HG02973 (cell line): ENCODE data around the gene AK2.
"Not testable (repeated sequence)": the region's sequence is repeated elsewhere in the genome, so short reads cannot be mapped to it uniquely, and the experiment has no call there.

Source experiments
- ATAC-seq: cut with Tn5 transposase; IDR thresholded peaks from one replicate; pipeline ENCODE4 v1.9.1; 2021; ENCODE audit warnings: moderate library complexity; ENCODE audit not compliant: unreplicated experiment

The AK2 gene

DNA sequence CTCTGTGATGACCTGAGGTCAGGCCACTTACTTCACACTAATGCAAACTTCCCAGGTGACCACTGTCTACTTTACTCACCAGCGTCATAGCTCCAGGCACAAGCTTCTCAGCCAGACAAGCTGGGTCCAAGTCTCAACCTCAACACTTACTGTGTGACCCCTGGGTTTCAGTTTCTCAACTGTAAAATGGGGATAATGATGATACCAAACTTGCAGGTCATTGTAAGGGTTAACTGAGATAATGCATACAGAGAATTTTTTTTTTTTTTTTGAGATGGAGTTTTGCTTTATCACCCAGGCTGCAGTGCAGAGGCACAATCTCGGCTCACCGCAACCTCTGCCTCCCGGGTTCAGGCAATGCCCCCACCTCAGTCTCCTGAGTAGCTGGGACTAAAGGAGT is 34.7 kb downstream of the AK2 start:
- ATAC-seq, result no peak

DNA sequence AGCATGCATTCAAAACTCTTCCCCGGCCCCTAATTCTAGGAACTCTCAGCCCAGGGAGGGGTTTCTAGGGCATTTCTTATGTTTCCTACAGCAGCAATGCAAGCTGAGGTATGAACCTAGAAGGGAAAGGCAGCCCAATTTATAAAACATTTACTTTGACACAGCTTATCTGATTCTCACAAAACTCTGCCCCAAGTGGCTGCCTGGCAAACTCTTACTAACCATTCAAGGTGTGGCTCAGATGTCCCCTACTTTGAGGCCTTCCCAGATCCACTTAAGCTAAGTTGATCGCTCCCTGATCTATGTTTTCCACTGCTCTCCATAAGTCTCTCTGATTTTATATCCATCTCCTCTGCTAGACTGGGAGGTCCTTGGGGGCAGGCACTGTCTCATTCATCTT is 35.4 kb downstream of the AK2 start:
- no peak for ATAC-seq

DNA sequence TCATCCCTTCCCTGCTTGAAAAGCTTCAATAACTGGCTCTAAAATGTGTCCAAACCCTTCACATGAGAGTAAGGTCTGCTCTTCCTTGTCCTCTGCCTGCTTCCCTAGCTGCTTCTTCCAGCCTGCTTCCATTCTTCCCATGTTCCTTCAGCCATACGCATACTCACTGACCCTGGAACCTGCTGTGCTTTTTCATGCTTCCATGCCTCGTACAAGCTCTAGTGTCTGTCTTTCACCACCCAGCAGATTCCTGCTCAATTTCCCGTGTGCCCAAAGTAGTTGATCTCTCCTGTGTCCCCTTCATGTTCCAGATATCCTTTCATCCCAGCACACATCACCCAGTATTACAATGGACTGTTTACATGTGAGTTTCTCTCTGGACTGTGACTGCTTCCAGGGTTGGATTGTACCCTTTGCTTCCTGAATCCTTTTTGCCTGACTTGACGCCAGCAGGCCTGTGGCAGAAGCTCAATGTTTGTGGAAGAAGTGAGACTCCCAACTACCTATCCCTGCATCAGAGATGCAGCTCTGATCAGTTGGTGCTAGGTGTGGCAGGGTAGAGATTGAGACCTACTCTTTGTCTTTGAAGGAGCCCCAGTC is 36.2 kb downstream of the AK2 start:
- no peak for ATAC-seq

DNA sequence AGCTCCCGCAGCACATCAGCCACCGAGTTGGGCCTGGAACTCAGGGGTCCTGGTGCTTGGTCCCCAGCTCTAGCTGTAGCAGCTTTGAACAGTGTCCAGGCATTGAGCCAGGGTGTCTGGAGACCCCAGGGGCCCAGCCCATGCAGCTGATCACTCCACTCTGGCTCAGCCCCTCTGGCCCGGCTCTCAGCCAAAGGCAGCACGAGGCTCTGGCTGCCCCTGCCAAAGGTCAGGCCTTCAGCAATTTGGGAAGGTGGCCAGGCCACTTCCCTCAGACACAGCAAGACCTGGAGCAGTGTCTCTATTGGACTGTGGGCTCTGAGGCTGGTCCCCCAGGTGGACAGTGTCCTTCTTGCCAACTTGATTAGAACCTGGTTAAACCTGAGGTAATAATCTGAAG is 37.7 kb downstream of the AK2 start:
- ATAC-seq, result no peak

DNA sequence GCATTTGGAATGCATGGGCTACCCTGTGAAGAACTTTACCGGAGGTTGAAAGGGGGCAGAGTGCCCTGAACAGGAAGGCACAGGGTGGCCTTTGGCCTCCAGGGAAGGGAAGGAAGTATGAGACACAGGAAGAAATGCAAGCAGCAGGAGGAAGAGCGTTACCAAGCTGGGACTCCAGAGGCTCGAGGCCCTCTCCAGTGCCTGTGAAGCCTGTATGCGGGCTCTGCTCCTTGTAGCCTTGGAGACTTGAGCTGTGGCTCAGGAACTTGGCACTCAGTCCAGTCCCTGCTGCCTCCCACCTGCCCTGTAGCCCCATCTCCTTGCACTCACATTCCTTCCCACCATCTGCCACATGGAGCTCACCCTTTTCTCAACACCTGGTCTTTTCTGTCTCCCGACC is 38.6 kb downstream of the AK2 start:
- no peak for ATAC-seq

DNA sequence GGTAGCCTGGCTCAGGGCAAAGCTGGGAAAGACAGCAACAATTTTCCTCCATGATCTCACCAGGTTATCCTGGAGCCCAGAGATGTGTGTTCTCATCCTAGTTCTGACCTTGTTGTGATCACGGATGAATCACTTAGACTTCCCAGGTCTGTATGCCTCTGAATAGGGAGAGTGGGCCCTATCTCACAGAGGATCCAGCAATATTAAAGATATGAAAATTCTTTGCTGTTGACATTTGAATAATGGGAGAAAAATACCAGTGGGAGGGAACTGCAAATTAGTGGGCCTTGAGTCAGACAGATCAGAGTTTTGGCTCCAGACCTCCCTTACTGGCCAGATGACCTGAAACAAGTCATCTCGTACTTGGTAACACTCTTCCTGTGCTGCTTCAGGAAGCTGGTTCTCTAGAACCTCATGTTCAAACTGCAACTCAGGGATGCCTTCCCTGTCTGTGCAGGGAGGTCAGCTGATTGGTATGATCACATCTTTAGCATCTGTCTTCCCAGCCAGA is 39.2 kb downstream of the AK2 start:
- ATAC-seq, result no peak

DNA sequence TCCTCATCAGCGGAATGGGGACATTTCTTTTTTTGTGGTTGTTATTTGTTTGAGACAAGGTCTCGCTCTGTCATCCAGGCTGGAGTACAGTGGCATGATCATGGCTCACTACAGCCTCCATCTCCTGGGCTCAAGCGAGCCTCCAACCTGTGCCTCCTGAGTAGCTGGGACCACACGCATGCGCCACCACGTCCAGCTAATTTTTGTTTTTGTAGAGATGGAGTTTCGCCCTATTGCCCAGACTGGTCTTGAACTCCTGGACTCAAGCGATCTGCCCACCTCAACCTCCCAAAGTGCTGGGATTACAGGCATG is 43.4 kb downstream of the AK2 start:
- ATAC-seq, result not testable (repeated sequence)

DNA sequence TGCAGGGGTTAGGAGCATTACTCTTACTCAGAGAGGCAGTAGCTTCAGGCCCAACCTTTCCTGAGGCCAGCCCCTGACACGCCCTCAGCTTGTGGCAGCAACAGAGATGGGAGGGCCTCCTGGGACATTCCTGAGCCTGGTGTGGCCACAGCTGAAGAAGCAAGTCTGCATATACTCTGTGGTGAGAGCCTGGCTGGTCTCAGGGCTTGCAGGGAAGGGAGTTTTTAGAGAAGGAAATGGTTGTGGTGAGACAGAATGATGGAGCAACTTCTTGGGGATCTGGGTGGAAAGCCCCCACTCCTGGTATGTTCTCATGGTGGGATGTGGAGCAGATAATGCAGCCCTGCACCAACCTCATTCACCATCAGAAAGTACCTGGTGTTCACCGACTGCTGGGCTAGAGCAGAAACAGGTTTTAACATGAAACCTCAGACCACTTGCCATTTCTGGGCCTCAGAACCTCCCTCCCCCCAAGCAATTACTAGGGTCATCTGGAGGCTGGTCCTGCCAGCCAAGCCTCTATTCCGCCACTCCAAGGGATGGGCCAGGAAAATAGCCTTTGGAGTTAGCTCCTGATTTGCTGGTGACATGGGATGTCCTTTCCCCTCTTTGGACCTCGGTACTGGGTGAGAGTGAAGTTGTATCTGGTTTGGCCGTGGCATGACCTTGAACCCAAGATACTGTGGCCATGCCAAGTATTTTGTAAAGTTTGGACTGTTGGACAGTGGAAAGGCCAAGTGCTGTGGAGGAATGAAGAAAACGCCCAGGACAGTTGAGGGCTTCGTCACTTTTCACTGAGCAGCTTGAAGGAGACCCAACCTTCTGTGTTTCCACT is 44.0 kb downstream of the AK2 start:
- peak; percentile 74 for ATAC-seq

DNA sequence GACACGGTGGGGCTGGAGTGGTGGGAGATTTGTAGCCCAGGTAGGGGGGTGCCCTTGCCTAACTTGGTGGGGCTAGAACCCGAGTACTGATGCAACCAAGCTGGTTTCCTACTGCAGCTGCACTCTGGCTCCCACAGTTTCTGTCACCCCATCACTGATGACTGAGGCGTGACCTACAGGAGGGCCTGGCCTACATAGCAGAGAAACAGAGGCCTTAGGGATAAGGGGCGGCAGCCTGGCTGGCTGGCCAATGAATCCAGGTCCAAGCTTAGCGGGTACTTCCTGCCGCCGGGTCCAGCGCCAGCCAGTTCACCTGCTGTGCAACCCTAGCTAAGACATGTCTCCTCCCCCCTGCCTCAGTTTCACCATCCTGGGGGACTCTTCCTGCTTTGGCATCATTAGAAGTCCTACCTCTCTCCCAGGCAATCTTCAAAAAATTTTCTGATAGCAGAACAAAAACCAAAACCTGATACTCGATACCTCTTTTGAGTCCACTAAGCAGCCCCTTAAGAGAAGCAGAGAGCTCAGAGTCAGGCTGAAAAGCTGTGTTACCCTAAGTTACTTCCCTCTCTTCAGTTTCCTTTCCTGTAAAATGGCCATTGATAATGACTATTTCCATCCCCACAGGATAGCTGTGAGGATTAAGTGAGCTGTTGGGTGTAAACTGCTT is 44.7 kb downstream of the AK2 start:
- ATAC-seq, result peak; percentile 33

DNA sequence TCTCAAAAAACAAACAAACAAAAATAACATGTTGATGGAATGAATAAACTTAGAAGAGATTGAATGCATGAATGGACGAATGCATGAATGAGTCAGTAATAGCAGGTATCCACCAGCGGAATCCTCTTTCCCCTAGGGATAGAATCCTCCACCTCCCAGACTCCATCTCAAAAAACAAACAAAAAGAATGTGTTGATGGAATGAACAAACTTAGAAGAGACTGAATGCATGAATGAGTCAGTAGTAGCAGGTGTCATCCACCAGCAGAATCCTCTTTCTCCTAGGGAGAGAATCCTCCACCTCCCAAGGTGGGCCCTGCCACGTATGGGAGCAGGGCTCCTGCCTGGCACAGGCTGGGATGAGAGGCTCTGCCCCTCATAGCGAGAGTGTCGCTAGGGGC is 45.3 kb downstream of the AK2 start:
- ATAC-seq, result no peak

DNA sequence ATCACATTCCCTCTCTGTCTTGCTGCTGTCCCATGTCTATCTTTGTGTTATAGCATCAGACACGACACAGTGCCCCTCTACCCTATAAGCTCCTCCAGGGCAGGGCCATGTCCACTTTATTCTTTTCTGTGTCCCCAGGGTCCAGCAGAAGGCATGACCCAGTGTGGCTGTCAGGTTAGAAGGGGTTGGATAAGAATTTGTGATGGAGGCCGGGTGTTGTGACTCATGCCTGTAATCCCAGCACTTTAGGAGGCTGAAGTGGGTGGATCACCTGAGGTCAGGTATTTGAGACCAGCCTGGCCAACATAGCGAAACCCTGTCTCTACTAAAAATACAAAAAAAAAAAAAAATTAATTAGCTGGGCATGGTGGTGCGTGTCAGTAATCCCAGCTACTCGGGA is 45.8 kb downstream of the AK2 start:
- ATAC-seq, result no peak

DNA sequence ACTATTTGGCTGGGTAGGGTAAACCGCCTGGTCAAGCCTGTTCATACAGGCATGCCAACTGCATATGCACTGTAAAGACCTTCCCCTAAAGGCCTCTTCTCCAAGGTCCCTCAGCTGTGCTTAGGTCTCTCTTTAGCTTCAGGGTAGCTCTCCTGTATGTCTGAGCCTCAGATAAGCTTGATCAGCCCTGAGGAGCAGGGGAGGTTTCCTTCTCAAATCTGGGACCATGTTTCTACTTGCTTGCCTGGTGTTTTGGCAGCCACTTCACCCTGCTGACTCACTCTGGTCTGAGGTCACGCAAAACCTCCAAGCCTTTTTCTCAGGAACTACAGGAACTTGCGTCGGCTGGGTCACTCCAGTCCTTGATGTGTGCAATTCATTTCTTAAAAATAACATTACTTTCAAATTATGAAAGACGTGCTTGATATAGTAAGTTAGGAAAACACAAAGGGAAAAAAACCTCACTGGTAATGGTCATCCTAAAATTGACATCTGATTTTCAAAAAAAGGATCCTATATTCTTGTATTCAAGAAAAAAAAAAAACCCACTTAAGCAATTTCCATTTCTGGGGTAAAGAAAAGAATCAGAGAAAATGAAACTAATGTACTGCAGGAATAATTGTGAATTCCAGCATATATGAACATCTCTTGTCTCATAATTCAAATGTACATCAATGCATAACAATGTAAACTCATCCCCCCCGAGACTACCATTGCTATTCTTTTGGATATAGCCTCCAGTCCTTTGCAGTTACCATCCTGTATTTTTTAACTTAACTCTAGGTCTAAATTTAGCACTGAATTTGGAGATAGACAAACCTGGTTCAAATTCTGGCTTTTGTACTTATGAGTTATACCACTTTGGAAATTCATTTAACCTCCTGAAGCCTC is 47.3 kb downstream of the AK2 start:
- no peak for ATAC-seq

DNA sequence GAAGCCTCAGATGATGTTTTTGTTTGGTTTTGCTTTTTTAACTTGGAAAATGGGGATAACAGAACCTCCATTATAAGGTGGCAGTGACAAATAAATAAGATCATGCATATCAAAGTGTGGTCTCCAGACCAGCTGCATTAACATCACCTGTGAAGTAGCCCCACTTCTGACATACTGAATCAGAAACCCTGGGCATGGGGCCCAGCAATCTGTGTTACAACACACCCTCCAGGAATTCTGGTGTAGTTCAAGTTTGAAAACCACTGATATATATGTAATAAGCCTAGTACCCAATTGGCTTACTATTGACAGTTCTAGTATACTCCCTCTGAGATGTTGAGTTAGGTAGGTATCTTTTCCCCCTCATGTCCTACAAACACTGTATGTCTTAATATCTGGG is 48.0 kb downstream of the AK2 start:
- no peak for ATAC-seq

DNA sequence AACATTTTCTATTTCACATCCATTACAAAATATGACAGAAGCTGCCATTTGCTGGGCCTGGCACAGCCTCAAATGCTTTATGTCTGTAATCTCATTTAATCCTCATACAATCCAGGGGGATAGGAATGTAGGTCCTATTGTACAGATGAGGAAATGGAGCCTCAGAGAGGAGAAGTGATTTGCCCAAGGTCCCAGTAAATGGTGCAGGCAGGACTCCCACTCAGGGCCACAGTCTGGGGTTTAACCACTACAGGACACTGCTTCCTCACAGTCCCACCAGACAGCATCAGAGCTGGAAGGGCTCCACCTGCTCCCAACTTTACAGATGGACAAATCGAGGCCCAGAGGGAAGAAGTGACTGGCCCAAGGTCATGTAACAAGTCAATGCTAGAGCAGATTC is 51.5 kb downstream of the AK2 start:
- no peak for ATAC-seq

DNA sequence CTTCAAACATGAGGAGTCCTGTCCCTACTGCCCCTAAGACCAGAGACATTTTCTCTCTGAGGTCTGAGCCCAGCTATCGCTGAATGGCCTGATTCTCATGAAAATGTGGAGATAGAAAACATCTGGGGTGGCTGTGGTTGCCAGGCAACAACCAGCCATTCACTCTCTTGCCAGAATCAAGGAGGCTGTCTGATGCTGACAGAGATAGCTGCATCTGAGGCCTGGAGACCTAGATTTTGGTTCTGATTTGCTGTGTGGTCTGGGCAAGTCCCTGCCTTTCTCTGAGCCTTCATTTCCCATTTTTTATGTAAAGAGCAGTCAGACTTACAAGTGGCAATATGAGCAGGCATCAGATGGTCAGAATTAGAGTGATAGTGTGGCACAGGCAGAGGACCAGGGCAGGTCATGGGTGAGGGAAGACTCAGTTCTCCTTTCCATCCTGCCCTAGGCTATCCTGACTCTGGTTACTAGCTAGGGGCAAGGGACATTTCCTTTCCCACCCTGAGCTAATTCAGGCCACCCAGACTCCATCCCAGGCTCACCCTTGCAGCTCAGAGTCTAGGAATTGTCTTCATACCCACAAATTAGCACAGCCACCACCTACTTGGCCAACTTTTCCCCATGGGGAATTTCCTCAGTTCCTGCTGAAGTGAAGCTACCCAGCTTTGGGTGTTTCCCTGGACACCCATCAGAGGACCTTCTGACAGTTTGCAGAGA is 52.1 kb downstream of the AK2 start:
- no peak for ATAC-seq

DNA sequence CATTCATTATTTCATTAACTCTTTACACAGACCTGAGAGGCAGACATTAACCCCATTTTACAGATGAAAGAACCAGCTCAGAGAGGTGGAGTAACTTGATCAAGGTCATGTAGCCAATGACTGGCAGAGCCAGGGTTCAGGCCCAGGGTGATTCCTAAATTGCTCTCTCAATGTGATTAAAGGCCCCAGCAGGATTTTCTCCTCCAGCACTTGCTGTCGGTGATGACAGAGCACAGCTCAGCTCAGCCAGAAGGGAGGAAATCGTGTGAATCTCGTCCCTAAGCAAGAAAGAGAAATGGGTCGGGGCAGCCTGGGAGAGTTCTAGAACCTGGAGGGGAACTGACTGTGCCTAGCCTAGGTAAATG is 52.6 kb downstream of the AK2 start:
- no peak for ATAC-seq

DNA sequence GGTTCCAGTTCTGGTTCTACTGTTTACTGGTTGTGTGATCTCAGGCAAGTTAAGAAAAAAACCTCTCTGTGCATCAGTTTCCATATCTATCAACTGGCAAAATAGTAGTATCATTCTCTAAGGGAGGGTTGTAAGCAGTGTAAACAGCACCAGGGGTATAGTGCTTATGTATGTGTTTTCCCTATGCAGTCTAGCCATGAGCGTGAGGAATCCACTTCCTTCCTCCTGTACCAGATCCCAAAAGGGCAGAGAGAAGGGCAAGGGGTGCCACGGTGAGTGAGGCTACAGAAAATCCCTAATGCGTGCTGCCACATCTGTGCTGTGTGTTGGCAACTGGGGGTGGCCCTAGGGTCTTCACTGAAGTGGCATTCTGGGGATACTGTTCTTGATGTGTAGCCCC is 53.7 kb downstream of the AK2 start:
- no peak for ATAC-seq

DNA sequence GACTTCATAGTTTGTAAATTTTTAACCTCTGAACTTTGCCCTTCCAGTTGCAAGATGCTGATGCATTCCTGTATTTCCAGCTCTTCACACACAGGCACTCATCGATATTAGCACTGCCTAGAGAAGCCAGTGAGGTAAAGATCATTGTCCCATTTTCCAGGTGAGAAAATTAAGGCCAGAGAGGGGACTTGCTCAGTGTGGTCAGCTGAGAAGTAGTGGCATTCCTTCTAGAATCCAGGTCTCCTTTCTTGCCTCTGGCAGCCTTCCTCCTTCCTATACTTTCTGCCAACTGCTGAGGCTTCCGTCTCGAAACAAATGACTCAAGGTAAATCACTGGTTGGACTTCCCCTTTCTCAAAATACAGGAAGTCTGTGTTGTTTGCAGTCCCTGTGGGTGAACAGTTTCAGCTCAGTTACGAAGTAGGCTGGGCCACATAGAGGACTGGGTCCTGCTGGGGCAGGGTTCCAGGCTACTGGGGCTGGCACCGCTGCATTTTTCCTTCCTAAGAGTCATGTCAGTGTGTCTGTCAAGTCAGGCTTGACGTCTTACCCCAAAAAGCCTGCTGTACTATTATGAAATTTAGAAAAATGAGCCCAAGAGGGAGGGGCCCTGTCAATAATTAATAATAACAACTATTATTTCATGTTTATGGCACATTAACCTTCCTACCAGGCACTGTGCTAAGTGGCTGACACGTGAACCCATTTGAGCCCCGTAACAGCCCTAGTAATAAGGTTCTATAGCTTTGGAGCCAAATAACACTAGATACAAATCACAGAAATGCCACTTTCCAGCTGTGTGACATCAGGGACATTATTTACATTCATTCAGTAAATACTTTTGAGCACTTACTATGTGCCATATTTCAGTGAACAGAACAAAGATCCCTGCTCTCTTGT is 55.4 kb downstream of the AK2 start:
- ATAC-seq, result peak; percentile 87

DNA sequence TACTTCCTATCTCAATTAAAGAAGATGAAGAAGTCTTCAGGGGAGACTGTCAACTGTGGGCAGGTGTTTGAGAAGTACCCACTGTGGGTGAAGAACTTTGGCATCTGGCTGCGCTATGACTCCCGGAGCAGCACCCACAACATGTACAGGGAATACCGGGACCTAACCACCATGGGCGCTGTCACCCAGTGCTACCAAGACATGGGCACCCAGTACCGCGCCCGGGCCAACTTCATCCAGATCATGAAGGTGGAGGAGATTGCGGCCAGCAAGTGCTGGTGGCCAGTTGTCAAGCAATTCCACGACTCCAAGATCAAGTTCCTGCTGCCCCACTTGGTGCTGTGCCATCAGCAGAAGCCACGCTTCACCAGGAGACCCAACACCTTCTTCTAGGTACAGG is 56.6 kb downstream of the AK2 start:
- no peak for ATAC-seq

DNA sequence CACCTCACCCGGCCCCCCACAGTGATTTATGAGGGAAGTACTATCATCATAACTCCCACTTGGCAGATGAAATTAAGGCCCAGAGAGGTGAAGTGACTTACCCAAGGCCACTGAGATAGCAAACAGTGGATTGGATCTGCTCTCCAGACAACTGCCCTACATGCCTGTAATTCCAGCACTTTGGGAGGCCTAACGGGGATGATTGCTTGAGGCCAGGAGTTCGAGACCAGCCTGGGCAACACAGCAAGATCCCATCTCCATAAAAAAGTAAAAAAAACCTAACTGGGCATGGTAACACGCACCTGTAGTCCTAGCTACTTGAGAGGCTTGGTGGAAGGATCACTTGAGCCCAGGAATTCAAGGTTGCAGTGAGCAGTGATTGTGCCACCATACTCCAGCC is 57.8 kb downstream of the AK2 start:
- ATAC-seq, result no peak
